ENCODE results near the gene NQO1. TPM values are rescaled to one million over a fixed set of nuclear protein-coding genes. Genes with fewer than 3 reads are reported as not detected.

Gene NQO1
- total and polyA plus RNA-seq, 2 of the 4 experiments (the other 2 are of a cell fraction) = 304 to 426 TPM

DNA sequence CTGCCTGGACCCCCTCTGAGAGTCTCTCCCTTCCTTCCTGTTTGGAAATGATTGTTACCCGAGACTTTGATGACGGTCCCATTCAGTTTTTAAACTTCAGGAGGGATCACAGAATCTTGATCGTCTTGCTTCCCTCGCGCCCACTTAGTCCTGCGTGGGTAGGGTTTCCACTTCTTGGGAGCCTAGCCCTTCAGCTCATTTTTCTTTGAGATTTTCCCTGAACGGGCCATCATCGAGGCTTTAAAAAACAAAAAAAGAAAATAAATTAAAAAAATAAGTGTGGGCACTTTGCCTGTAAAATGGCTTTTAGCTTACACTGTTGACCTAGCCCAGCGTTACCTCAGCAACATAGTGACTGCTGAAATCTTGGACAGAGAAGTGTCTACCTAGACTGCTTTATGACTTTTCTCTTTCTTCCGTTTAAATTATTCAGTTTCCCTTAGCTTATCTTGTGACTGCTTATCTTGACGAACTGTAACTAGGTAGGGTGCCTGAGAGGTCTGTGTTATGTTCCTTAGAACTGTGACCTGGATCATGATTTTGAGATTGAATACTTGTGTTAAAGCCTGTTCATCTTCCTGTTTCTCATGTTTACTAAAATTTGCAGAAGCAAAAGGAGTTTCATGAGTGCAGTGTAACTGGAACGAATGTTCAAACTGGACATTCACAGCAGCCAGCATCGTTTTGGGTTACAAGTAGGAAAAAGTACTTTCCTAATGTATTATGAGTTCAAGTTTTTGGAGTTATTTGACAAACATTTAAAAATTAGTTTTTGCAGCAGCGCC is 36.6 kb upstream of the NQO1 start:
- Histone ChIP-seq H3K27ac (ENCODE audit: insufficient read depth, low read length) (peak overlapping the region; percentile 78), H3K14ac (replicated peaks; ENCODE audit: low read depth, low read length) (peak overlapping the region; percentile 93), H2BK5ac (ENCODE audit: low read depth, low read length, poor library complexity, severe bottlenecking) (peak overlapping the region; percentile 68), H3K4me3 (ENCODE audit: insufficient read depth, low read depth, low read length) (peak overlapping the region; percentile 78), H3K36me3 (ENCODE audit: control insufficient read depth, insufficient read depth, low read length) (no peaks in the 10 kb centered on the region), H2BK120ac (ENCODE audit: low read depth, low read length) (peak overlapping the region; percentile 43; the same call in 1 of the 2 replicates), H3K79me1 (ENCODE audit: low read depth in 1 of 2, low read length in 2 of 2) (peaks cover 19 to 37% of the 10 kb centered on the region in 2 experiments), H2AFZ (replicated peaks; ENCODE audit: low read length, poor library complexity) (peak overlapping the region; percentile 97), H3K4me1 (ENCODE audit: control insufficient read depth, insufficient read depth, low read length) (no peaks in the 10 kb centered on the region; the same call in 1 of the 2 replicates), H3K27me3 (ENCODE audit: control insufficient read depth, insufficient read depth, low read length) (no peaks in the 10 kb centered on the region), H2AK9ac (replicated peaks; ENCODE audit: low read depth, low read length, poor library complexity) (peak overlapping the region; percentile 89), H3K4ac (ENCODE audit: low read depth, low read length) (peak overlapping the region; percentile 89), H2AK5ac (ENCODE audit: low read depth, low read length) (peak overlapping the region; percentile 10; the same call in 1 of the 2 replicates), H4K8ac (ENCODE audit: low read depth in 2 of 2, low read length in 2 of 2) (peak overlapping the region; percentile 82 to 91), H4K20me1 (ENCODE audit: insufficient read depth, low read length) (no peaks in the 10 kb centered on the region), H3K9me3 (ENCODE audit: control insufficient read depth, insufficient read depth, low read length) (no peaks in the 10 kb centered on the region), H3K9me1 (ENCODE audit: insufficient read depth, low read length) (0 out of 2 replicates have a peak, but pooled peaks cover 3% of the 10 kb centered on the region), H4K91ac (ENCODE audit: insufficient read depth, low read depth, low read length) (peak overlapping the region; percentile 83; the same call in 1 of the 2 replicates), H2BK15ac (ENCODE audit: low read depth, low read length) (no peak overlapping the region), H3K9ac (ENCODE audit: low read depth, low read length) (peak overlapping the region; percentile 82), H3K4me2 (ENCODE audit: low read depth, low read length) (peak overlapping the region; percentile 96), H3K56ac (ENCODE audit: extremely low read depth, insufficient read depth, low read length) (peak overlapping the region; percentile 84), H4K5ac (ENCODE audit: low read depth, low read length) (peak overlapping the region; percentile 43), H3K23ac (ENCODE audit: low read depth, low read length) (peak overlapping the region; percentile 88), H2BK20ac (ENCODE audit: low read depth, low read length) (no peak overlapping the region), H3K18ac (ENCODE audit: low read depth, low read length) (peak overlapping the region; percentile 15)
- intact Hi-C loops (cut with micrococcal nuclease) = no loop called here
- DNase-seq = peak; percentile 49
- BruUV-seq (replicated peaks) = TSS peak; percentile 44
- in situ Hi-C loops (cut with MboI; ENCODE audit: low sequenced_read_pairs) = no loop called here
- peak; percentile 49 for ATAC-seq (ENCODE audit: low read depth)
- dilution Hi-C loops (cut with HindIII; ENCODE audit: low sequenced_read_pairs, unreplicated experiment) = no loop called here
- ChIA-PET CTCF (no interaction called here), POLR2A (ENCODE audit: unreplicated experiment) (interaction anchor here (0.5 kb wide), 1 partner anchor 218 kb away, joined by 10 read pairs; no protein-coding TSS in a partner anchor)
- 4% methylated on average over 4 of the region's 14 CpGs; no CpG with 5 or more reads in 1 of the 2 experiments for WGBS, 2 experiments (ENCODE audit: extremely low coverage in 2 of 2, insufficient read length in 1 of 2)
- no peak for TF ChIP-seq MAFK (IDR thresholded peaks at IDR 0.05; ENCODE audit: low read depth, low read length)
- TF ChIP-seq MAZ (IDR thresholded peaks at IDR 0.05; ENCODE audit: borderline replicate concordance, low read depth, low read length) = no peak
- TF ChIP-seq CHD1 (IDR thresholded peaks at IDR 0.05; ENCODE audit: low read depth, low read length) = no peak
- no peak for TF ChIP-seq POLR2A (IDR thresholded peaks at IDR 0.05; ENCODE audit: low read depth, low read length)
- TF ChIP-seq USF2 (IDR thresholded peaks at IDR 0.05; ENCODE audit: low read depth, low read length) = no peak
- no peak for TF ChIP-seq CEBPB (IDR thresholded peaks at IDR 0.05; ENCODE audit: low read depth, low read length)
- TF ChIP-seq RFX5 (IDR thresholded peaks at IDR 0.05; ENCODE audit: low read depth, low read length) = no peak
- TF ChIP-seq SMC3 (IDR thresholded peaks at IDR 0.05; ENCODE audit: low read depth, low read length) = no peak
- no peak for TF ChIP-seq RCOR1 (IDR thresholded peaks at IDR 0.05; ENCODE audit: insufficient replicate concordance, low read length)
- no peak for TF ChIP-seq MXI1 (IDR thresholded peaks at IDR 0.05; ENCODE audit: borderline replicate concordance, low read depth, low read length)
- no peak for TF ChIP-seq FOS (IDR thresholded peaks at IDR 0.05; ENCODE audit: low read depth, low read length)
- no peak for TF ChIP-seq ELK1 (IDR thresholded peaks at IDR 0.05; ENCODE audit: borderline replicate concordance, low read depth, low read length)
- TF ChIP-seq NFE2L2 (IDR thresholded peaks at IDR 0.05; ENCODE audit: low read depth, low read length) = no peak
- TF ChIP-seq, protein P1, sequence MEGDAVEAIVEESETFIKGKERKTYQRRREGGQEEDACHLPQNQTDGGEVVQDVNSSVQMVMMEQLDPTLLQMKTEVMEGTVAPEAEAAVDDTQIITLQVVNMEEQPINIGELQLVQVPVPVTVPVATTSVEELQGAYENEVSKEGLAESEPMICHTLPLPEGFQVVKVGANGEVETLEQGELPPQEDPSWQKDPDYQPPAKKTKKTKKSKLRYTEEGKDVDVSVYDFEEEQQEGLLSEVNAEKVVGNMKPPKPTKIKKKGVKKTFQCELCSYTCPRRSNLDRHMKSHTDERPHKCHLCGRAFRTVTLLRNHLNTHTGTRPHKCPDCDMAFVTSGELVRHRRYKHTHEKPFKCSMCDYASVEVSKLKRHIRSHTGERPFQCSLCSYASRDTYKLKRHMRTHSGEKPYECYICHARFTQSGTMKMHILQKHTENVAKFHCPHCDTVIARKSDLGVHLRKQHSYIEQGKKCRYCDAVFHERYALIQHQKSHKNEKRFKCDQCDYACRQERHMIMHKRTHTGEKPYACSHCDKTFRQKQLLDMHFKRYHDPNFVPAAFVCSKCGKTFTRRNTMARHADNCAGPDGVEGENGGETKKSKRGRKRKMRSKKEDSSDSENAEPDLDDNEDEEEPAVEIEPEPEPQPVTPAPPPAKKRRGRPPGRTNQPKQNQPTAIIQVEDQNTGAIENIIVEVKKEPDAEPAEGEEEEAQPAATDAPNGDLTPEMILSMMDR (conservative IDR thresholded peaks at IDR 0.05; ENCODE audit: low read depth, low read length) = no peak
